Stimulated activated CD4-positive, alpha-beta T cell treated with anti-CD3 and anti-CD28 coated beads, Interleukin-1b, Interleukin-23, amount 100 ng/mL, for 4 hours (primary cell): Measurements from ENCODE around the gene RAD23A.
"Not testable (repeated sequence)": the region's sequence is repeated elsewhere in the genome, so short reads cannot be mapped to it uniquely, and the experiment has no call there.

Experiments
- DNase-seq, 2 donors: peaks; one replicate each; pipeline ENCODE4 v3.0.0-alpha.2; 2020; ENCODE audit warnings: low read depth in 2 of 2

Gene RAD23A

DNA sequence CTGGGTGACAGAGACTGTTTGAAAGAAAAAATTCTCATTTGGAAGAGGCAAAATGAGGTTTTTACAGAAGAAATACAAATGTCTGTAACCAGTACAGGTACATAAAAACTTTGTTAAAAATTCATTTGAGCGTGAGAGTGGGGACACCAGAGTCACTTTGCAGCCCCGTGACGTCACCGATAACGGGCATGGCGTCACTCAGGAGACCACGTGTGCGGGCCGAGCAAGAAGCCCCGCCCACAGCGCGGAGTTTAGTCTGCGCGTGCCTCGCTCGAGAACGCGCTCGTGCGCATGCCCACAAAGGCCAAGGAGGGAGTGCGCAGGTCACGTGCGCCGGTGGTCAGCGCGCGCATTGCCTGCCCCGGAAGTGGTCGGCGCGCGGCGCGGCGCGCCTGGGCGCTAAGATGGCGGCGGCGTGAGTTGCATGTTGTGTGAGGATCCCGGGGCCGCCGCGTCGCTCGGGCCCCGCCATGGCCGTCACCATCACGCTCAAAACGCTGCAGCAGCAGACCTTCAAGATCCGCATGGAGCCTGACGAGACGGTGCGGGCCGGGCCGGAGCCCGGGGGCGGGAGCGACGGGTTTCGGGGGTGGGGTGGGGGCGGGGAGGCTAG, at the start of gene RAD23A:
Gene RAD23A (plus strand): TSS at position 384 of the 613 bp plus-strand sequence. CDS start 87 bp downstream, at position 471.
- peak; percentile 98 to 99 for DNase-seq

DNA sequence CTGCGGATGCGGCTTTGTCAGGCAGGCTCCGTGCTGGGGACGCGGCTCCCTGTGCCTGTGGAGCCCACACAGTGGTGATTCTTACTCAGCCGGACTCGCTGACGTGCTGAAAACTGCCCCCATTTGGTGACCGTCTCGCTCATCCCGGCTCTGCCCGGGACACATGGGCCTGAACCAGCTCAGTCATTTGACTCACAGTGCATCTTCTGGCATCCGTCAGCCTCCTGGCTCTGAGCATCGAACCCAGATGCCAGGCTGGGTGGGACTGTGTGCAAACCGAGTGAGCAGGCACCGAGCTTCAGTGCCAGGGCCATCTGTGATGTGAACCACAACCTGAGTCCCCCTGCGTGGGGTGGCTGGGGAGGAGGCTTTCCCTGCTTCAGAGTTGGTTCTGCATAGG, 49.2 kb upstream of the RAD23A start:
- no peak for DNase-seq

DNA sequence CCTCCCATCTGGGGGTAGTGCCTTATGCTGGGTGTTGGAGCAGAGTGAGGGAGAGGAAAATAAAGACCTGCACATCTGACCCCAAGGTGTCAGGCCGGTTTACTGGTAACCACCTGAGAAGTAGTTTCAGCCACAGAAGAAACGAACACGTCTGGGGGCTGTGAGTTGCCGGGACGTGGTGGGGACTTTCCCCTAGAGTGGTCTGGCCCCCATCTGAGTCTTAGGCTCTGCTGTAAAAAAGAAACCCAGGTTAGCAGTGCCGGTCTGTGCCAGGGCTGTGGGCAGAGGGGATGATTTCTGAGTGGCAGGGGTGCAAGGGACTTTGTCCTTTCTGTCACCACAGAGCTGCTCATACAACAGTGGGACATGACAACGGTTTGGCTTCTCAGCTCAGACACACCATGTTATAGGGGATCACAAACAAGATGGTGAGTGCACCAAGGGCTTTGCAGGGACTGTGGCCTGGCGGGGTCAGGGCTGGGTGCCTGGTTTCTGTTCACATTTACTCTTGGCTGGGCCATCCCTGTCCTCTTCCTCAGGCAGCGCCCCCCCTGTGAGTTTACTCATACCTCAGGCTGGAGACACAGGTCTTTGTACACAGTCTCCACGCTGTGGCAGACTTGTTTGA, 45.7 kb upstream of the RAD23A start:
- DNase-seq = no peak

DNA sequence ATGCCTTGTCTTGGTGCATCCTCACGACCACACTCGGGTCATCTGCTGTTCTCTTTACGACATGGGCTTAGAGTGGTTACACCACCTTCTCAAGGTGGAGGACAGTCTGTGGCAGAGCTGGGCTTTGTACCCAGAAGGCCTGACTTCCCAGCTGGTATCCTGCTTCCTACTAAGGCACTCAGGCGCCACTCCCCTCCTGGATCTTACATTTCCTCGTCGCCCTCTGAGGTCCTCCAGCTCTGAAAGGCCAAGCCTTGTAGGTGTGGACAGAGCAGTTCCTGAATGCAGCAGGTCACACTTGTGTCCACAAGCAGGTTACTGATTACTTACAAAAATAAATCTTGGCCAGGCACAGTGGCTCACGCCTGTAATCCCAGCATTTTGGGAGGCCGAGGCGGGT, 38.5 kb upstream of the RAD23A start:
- DNase-seq = no peak

DNA sequence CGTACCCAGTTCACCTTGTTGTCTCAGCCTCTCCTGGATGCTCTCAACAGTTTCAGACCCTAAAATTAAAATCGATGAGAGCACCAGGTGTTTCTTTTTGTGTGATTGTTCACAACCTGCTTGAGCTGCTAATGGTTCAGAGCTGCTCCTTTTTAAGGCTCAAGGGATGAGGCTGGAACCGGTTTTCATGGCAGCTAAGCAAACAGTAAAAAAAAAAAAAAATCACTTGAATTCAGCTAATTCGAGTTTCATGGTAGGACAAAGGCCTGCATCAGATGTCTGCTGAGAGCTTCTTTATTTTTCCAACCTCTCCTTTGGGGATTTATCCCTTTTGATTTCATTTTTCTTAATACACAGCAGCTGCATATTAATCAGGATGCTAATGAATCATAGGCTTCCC, 33.1 kb upstream of the RAD23A start:
- no peak for DNase-seq

DNA sequence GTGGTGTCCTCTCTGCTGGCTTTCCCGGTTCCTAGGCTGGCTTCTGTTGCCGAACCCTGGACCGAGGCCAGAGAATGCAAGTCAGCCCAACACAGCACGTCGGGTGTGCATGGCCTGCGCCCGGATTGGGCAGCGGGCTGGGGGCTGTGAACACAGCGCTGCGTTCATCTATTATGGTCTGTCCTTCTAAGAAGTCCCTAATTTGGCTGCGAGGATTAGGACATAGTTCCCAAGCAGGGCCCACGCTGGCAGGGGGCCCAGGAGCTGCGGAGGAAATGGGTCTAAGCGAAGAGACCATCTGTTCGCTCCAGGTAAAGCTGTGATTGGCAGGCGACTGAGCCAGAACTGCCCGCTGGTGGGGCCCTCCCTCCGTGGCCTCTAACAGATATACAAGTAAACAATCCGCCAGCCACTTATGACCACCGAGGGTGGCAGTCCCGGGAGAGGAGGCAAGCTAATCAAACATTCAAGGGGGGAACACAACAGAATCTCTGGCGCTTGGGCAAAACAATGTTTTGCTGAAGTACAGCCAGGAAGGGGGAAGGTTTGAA, 32.6 kb upstream of the RAD23A start:
- no peak for DNase-seq

DNA sequence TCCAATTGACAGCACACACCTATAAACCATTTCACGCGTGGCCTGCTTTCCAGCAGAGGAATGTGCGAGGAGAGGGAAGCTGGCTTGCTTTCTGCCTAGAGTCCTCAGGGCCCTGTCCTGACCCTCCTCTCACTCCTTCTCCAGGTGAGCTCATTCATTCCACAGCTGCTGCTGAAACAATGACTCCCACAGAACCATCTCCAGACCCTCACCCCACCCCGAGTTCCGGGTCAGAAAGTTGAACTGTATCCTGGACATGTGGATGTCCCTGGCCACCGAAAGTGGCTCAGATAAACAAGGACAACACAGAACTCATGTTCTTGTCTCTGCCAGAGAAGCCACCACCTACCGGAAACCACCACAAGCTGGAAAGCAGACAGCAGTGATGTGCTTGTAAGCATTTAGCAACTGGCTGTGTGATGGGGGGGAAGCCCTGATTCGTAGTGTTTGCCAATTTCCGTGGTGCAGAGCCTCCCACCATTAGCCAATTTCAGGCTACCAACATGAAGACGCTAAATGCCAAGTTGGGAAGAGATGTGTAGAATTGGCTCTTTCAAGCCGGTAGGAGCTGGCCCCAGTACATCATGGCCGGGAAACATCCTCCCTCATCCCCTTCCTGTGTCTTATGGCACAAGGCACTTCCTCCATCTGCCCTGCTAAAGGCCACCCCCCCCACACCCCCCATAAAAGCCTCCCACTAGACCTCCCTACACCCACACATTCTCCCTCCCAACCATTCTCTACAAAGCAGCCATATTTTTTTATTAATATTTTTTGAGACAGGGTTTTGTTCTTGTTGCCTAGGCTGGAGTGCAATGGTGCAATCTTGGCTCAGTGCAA, 31.6 kb upstream of the RAD23A start:
- DNase-seq = peak in 1 of 2 donors; percentile 39

DNA sequence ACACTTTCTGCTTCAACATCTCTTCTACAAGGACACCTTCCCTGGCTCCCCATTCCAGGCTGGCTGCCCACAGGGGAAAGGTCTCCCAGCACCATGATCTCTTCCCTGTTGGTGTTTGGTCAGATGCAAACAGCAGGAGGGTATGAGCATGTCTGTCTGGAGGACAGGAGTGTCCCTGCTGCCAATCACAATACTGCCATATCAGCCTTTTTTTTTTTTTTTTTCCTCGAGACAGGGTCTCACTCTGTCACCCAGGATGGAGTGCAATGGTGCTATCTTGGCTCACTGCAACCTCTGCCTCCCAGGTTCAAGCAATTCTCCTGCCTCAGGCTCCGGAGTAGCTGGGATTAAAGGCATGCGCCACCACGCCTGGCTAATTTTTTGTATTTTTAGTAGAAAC, 29.8 kb upstream of the RAD23A start:
- not testable (repeated sequence) for DNase-seq

DNA sequence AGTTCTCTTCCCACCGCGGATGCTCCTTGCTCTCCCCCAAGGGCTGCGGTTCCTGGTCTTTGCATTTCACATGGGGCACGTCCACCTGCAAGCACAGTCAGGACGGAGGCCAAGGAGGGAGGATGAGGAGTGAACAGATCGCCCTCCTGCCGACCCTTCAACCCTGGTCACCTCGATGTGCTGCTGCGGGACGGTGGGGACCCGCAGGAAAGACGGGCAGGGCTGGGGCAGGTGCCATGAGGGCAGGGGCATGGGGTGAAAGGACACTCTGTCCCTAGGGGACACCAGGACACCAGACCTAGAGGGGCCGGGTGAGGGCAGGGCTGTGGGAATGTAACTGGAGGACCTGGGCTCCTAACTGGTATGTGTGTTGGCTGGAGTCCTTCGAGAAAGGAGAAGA, 27.4 kb upstream of the RAD23A start:
- DNase-seq = no peak

DNA sequence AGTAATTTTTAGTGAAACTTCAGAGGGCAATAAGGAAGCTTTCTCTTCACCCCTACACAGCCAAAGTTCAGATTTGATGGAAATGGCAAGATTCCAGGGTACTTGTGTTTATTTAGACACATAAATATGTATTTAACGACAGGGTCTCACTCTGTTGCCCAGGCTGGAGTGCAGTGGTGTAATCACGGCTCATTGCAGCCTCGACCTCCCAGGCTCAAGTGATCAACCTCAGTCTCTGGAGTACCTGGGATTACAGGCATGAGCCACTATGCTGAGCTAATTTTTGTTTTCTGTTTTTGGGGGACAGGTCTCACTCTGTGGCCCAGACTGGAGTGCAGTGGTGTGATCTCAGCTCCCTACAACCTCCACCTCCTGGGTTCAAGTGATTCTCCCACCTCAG, 24.6 kb upstream of the RAD23A start:
- DNase-seq = no peak

DNA sequence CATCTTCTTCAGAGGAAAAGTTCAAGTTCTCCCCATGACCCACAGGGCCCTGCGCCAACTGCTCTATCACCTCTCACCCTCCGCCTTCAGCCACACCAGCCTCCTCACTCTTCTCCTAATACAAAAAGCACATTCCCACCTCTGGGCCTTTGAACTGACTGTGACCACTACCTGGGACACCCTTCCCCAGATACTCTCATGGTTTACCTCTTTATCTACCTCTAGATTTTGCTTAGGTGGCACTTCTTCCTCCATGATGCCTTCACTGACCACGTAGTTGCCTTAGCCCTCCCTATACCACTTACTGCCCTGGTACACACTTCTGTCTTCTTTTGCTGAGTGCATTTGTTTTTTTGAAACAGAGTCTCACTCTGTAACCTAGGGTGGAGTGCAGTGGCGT, 22.7 kb upstream of the RAD23A start:
- no peak for DNase-seq

DNA sequence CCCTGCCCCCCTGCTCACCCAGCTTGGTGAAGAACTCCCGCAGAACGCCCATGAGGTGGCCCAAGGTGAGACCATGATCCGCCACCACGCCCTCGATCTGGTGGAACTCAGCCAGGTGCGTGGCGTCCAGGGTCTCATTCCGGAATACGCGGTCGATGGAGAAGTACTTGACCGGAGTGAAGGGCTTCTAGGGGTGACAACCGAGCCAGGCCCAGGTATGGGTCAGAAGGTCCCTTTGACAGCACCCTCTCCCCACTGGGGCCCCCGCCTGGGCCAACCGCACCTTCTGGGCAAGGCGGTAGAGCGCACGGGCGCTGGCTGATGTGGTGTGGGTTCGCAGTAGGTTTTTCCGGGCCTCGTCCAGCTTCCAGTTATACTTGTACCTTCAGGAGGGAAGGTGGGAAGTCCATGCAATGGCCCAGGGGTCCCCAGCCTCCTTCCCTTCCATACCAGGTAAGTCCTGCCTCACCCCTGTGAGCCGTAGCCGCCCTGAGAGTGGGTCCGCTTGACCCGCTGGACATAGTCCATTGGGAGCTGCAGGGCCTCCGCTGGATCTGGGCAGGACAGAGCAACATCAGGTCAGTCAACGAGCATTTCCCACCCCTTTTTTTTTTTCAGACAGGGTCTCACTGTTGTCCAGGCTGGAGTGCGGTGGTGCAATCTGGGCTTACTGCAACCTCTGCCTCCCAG, 20.9 kb upstream of the RAD23A start:
- no peak for DNase-seq

DNA sequence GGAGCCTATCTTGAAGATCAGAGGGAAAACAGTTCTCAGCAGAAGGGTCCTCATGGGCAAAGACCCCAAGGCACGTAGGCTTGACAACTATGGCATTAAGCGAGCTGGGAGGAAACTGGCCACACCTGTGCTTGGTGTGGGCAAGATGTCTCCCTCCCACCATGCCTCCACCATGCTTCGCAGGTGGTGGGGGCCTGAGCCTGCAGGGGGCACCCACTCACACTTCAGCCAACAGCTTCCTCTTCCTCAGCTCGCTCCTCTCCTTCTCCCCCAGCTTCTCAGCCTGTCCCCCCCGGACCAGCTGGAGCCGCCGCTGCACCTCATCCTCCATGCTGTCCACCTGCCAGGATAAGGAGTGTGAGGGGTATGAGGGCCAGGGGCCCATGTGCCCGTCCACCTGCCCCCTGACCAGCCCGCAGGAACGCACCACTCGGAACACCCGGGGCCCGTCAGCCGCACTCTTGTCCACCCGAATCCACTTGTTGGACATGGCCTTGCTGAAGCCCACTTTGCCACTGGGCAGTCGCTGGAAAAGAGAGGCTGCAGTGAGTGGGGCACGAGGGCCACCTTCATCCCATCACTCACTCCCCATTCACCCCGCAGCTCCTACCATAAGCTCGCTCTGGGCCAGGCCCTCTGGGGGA, 15.5 kb upstream of the RAD23A start:
- no peak for DNase-seq

DNA sequence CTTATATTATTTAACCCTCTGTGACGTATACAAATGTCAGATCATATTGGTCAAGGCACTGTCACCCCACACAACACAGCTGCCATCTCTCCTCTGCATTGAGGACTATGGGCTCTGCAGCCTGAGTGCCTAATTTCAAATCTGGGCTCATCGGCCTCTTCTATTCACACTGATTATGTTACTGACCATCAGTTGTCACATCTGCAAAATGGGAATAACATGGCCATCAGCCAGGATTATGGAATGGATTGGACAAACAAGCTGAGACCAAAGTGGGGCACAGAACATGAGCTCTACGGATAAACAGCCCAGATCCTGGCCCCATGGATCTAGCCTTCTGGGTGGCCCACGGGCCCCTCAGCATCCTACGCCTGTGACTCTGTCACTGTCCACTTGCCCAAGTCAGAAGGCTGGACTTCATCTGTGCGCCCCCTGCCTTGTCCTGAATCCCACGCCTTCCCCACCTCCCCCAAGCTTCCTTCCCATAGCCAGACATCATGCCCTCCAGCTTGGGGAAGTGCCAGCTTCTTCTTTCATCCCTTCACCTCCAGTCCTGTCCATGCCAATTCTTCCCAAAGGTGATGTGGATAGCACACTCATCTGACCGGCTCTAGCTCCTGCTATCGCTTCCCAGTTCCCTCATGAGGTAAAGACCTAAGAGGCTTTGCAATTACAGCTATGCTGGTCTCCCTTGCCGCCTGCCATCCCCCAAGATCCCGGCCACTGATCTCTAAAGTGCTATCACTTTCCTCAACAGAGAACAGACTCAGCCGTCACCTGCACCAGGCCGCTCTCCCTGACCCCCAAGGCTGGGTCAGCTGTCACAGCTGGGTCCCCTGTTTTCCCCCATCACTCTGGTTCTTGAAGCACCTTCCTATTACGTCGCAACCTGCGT, 13.0 kb upstream of the RAD23A start:
- no peak for DNase-seq

DNA sequence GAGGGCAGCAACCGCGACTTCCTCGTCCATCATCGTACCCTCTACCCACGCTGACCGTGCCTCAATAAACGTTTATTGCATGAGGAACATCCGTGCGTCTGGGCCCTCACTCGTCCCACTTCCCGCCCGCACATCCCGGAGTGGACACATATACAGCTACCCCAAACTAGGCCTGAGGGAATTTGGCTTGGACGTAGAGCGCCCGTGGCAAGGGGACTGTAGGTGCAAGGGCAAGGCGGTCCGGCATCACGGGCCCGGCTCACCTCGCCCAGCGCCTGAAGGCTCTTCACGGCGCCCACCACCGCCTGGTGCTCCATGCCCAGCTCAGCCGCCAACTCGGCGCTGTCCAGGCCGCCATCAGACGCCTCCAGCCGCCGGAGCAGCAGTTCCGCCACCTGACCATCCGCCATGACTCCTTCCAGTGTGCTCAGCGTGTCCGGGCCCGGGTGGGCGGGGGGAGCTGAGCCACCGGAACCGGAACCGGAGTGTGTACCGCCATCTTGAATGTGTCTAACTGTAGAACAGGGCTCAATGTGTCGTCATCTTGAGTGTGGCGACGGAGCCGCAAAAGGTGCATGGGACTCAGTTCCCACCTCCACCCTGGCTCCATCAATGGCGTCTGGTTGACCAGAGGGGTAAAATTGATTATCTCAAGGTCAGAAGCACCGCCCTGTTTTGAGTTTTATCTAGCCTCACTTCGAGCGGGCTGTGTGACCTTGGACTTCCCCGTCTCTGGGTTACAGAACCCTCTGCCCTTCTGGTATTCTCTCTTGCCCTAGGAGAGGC, 12.2 kb upstream of the RAD23A start, which contains the start of gene FARSA:
Gene FARSA (minus strand): TSS at position 425 of the 786 bp plus-strand sequence. CDS start 15 bp downstream, at position 410.
- peak; percentile 82 for DNase-seq

DNA sequence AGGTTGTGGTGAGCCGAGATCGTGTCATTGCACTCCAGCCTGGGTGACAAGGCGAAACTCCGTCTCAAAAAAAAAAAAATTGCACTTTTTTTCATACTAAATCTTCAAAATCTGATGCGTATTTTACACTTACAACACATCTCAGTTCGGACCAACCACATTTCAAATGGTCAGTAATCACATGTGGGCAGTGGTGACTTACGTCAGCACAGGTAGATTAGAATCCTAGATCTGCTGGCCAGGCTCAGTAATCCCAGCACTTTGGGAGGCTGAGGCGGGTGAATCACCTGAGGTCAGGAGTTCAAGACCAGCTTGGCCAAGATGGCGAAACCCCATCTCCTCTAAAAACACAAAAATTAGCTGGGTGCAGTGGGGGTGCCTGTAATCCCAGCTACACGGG, 10.6 kb upstream of the RAD23A start:
- DNase-seq = no peak

DNA sequence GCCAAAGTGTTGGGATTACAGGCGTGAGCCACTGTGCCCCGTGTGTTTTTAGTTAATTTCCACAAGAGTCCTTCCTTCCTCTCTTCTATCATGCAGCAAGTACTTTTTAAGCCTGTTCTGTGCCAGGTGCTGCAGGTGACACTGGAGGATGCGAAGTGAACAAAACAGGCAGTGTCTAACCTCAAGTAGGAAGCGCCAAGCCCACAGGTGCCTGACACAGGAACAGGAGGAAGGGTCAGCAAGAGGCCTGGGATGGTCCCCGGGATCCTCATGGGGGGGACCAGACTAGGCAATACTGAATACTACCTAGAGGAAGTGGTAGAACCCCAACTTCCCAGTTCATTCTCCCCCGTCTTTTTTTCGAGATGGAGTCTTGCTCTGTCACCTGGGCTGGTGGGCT, 9.1 kb upstream of the RAD23A start:
- no peak for DNase-seq

DNA sequence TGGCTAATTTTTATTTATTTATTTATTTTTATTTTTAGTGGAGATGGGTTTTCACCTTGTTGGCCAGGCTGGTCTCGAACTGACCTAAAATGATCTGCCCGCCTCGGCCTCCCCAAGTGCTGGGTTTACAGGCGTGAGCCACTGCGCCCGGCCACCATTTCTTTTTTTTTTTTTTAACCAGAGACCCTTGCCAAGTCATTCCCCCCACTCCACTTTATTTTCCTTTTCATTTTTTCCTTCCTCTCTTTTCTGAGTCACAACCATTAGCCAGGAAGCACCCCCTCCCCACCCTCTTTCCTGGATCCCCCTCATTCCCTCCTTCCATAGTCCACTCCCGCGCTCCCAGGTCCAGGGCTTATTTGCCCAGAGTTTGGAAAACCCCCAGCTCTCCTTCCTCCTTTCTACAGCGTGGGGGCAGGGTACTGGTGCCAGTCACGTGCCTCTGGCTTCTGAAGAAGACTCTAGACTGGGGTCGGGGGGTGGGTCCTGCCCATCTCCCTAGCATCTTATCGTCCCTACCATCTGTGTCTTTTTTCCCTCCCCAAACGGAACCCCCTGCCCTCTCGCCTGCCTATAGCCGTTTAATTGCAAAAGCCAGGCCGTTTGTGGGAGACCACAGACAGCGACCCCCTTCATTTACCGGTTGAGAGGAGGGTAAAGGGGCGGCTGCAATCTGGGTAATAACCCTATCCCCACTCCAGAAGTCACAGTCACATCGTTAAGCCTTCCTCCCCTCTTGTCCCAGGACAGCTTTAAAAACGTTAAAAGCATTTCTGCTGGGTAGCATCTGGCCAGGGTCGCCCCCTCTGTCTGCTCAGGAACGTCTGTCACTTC, 8.4 kb upstream of the RAD23A start:
- DNase-seq = no peak
